SK-MEL-5 (cell line): ENCODE data around the gene VAMP8. TPM values are rescaled to one million over a fixed set of nuclear protein-coding genes. Genes with fewer than 3 reads are reported as not detected.
"Not testable (repeated sequence)": the region's sequence is repeated elsewhere in the genome, so short reads cannot be mapped to it uniquely, and the experiment has no call there.

Experiments used
- DNase-seq: peaks from one replicate; pipeline ENCODE4 v3.0.0-alpha.2; 2016; ENCODE audit warnings: low read depth, low spot score
- in situ Hi-C: cut with HindIII; loops from 2 replicates; pipeline ENCODE4 v1.10.0; 2016; ENCODE audit warnings: low sequenced_read_pairs, high pct_unique_total_duplicates, low pct_unique_long_range_greater_than_20kb
- total RNA-seq: library from RNA; depleted of rRNA; stranded (reverse); fragments of >200 nt; shearing (Covaris generic); gene quantifications from 2 replicates; pipeline ENCODE4 v1.2.3, GENCODE V29; 2014

The VAMP8 gene
- total RNA-seq, 1 experiment from 2014 or later, result 48.2 TPM

DNA sequence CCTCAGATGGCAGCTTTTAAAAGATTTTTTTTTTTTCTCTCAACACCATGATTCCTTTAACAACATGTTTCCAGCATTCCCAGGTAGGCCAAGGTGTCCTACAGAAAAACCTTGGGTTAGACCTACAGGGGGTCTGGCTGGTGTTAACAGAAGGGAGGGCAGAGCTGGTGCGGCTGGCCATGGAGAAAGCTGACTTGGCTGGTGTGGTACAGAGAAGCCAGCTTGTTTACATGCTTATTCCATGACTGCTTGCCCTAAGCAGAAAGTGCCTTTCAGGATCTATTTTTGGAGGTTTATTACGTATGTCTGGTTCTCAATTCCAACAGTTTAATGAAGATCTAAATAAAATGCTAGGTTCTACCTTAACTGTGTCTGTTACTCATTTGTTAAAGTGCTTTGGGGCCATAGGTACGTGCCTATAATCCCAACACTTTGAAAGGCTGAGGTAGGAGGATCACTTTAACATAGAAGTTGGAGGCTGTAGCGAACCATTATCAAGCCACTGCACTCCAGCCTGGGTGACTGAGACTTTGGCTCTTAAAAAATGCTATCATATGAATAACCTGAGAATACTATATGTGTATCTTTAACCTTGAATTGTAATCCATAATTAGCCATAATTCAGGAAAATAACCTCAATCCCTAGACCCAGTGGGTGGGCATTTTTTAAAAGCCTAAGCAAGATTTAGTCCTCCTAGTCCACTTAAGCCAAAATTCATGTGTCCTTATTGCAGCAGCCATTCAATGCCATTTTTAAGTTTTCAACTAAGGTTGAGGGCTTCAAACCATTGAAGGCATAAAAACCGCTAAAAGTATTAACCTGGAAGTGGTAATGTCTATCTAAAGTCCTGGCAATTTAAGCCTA is 32.2 kb upstream of the VAMP8 start:
- in situ Hi-C loops, DNase-seq: not testable (repeated sequence)

GRCh38 chr2:85545780-85546240 is 31.6 kb upstream of the VAMP8 start:
- in situ Hi-C loops, result no loop called here
- DNase-seq, result peak; percentile 43

GRCh38 chr2:85547089-85547858 is 30.1 kb upstream of the VAMP8 start:
- no peak for DNase-seq
- in situ Hi-C loops, result no loop called here

DNA sequence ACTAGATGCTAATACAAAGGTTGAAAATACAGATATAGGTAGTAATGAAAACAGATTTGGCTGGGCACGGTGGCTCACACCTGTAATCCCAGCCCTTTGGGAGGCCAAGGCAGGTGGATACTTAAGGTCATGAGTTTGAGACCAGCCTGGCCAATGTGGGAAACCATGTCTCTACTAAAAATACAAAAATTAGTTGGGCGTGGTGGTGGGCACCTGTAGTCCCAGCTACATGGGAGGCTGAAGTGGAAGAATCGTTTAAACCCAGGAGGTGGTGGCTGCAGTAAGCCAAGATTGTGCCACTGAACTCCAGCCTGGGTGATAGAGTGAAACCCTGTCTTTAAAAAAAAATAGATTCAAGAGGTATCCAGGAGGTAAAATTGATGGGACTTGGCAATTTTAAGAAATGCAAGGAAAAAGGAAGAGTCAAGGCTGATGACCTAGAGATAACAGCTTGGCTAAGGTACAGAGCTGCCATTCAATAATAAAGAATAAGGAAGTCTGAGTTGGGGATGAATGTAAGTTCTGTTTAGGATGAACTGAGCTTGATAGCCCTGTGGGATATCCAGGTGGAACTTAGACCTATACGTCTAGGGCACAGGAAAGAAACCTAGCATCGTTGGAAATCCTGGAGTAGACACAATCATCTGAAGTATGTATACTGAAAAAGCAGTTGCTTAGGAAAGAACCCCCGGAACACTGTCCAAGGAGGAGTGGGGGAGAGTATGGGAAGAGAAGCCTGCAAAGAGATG is 29.4 kb upstream of the VAMP8 start:
- no peak for DNase-seq
- in situ Hi-C loops, result no loop called here

DNA sequence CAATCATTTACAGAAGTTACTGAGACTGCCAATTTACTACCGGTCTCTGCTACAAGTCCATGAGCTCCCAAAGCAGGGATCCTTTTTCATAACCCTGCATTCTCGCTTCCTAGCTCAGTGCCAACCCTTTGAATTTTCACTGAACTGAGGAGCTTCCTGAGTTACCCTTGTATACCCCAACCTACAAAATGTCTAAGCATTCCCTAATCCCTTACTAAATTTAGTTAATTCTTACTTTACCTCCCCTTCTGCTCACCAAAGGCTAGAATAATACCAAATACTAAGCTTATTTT is 28.8 kb upstream of the VAMP8 start:
- in situ Hi-C loops, result no loop called here
- no peak for DNase-seq

- in situ Hi-C loops, result no loop called here
Observed at GRCh38 chr2:85549095-85549494, 28.3 kb upstream of the VAMP8 start.

GRCh38 chr2:85549826-85550225 is 27.6 kb upstream of the VAMP8 start:
- DNase-seq, result no peak
- in situ Hi-C loops, result no loop called here

More at GRCh38 chr2:85549095-85549494, 28.3 kb upstream of the VAMP8 start:
- no peak for DNase-seq

- in situ Hi-C loops, result no loop called here
- no peak for DNase-seq
Observed at GRCh38 chr2:85550486-85550885, 26.9 kb upstream of the VAMP8 start.

- in situ Hi-C loops, result no loop called here
- peak; percentile 90 for DNase-seq
Observed at GRCh38 chr2:85551698-85552678, 25.4 kb upstream of the VAMP8 start.

DNA sequence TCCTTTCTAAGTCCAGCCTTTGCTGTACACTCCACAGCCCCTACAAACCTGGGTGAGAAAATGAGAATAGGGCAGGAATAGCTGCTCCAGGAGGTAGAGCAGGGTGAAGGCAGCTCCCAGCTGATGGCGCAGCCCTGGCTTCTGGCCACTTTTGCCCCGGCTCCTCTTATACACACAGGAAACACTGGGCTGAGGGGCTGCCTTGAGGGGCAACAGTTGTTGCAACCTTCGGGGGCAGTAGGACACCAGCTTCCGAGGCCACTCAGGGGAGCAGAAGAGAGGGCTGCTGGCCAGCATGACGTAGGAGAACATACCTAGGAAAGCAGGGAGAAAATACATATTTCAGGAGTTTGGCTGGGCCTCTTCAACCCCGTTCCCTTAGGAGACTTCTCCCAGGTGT is 24.2 kb upstream of the VAMP8 start:
- no peak for DNase-seq
- in situ Hi-C loops, result no loop called here

GRCh38 chr2:85554980-85555612 is 22.3 kb upstream of the VAMP8 start:
- in situ Hi-C loops, result no loop called here
- DNase-seq, result no peak

DNA sequence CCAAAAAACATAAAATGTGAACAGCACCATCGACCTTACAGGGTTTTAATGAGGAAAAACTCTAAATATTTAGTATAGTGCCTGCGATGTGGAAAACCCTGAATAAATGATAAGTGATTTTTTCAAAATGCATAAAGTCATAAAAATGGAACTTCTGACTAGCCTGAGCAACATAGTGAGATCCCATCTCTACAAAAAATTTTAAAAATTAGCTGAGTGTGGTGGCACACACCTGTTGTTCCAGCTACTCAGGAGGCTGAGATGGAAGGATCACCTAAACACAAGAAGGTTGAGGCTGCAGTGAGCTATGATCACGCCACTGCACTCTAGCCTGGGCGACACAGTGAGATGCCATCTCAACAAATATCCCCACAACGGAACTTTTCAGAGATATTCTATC is 20.3 kb upstream of the VAMP8 start:
- no peak for DNase-seq
- in situ Hi-C loops, result no loop called here

DNA sequence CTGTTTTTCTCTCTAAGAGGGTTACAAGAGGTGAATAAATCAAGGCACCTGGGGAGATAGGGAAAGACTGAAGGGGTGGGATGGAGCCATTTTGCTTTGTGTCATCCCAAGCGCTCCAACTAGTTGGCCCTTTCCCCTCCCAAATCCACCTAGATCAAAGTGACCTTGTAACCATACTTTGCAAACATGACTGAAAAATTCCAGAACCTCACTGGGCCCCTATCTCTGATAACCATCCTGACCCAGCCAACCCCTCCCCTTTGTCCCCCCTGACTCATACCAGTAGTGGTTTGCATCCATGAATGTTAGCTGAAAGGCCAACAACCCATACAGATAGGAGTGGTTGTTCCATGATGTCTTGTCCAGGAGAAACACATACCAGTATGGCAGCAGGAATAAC is 19.2 kb upstream of the VAMP8 start:
- no peak for DNase-seq
- in situ Hi-C loops, result no loop called here

DNA sequence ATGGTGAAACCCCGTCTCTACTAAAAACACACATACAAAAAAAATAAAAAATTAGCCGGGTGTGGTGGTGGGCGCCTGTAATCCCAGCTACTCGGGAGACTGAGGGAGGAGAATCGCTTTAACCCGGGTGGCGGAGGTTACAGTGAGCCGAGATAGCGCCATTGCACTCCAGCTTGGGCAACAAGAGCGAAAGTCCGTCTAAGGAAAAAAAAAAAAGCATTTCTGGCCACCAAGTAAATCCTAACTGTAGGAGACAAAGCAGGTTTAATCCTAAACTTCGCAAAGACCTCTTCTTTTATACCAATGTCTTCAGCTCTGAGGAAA is 17.0 kb upstream of the VAMP8 start:
- DNase-seq, in situ Hi-C loops: not testable (repeated sequence)

GRCh38 chr2:85560812-85561279 is 16.5 kb upstream of the VAMP8 start:
- no peak for DNase-seq
- in situ Hi-C loops, result no loop called here

- in situ Hi-C loops, result no loop called here
- peak; percentile 95 for DNase-seq
Observed at GRCh38 chr2:85561280-85562212, 15.8 kb upstream of the VAMP8 start, which contains the start of gene GGCX. TSS of gene GGCX (minus strand) at chr2:85561493. CDS start at chr2:85561428, 65 bp downstream.
